PFSK-1 (cell line): ENCODE results near the gene TMOD2.

Experiments used
- FOXP2 ChIP-seq: optimal IDR thresholded peaks from 2 replicates; pipeline ENCODE3; 2011; ENCODE audit warnings: borderline replicate concordance, control low read depth, inconsistent platforms; ENCODE audit not compliant: insufficient read depth; ENCODE audit errors: extremely low read length, extremely low read depth
- POLR2AphosphoS5 ChIP-seq: IDR thresholded peaks from 2 replicates; pipeline ENCODE4 v1.6.1; 2012; ENCODE audit warnings: low read depth, mild to moderate bottlenecking, control low read depth, low read length, moderate library complexity
- SIN3A ChIP-seq: IDR thresholded peaks from 2 replicates; pipeline ENCODE4 v1.6.1; 2012; ENCODE audit warnings: mild to moderate bottlenecking, low read length, moderate library complexity, borderline replicate concordance; ENCODE audit not compliant: insufficient read depth
- TAF1 ChIP-seq: IDR thresholded peaks from 2 replicates; pipeline ENCODE4 v1.6.1; 2012; ENCODE audit warnings: low read length, control low read depth, borderline replicate concordance; ENCODE audit not compliant: insufficient read depth
- TF ChIP-seq, protein P1 (sequence below), 2 experiments: IDR thresholded peaks; 2 replicates each; pipeline versions ENCODE4 v1.6.1 to v1.8.0; 2011 to 2012; ENCODE audit warnings: low read depth in 2 of 2, low read length in 2 of 2, control low read depth in 1 of 2, inconsistent platforms in 1 of 2, mild to moderate bottlenecking in 1 of 2, moderate library complexity in 1 of 2; ENCODE audit not compliant: insufficient read depth in 1 of 2

TMOD2 gene

DNA sequence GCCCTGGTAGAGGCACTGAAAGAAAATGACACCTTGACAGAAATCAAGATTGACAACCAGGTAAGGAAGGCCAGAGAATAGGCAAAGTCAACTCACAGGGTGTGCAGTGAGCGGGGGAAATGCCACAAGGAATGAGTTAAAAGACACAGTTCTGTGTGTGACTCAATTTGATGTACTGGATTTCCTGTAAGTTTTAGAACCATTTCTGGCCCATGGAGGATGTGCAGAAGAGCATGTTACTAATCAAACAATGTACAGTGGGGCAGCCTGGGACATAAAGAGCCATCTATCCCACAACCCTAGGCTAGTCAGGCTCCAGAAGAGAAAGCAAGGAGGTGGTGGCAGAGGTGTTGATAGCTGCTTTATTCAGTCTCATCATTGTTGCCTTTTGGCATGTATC is 46.9 kb downstream of the TMOD2 start:
- TF ChIP-seq, protein P1, sequence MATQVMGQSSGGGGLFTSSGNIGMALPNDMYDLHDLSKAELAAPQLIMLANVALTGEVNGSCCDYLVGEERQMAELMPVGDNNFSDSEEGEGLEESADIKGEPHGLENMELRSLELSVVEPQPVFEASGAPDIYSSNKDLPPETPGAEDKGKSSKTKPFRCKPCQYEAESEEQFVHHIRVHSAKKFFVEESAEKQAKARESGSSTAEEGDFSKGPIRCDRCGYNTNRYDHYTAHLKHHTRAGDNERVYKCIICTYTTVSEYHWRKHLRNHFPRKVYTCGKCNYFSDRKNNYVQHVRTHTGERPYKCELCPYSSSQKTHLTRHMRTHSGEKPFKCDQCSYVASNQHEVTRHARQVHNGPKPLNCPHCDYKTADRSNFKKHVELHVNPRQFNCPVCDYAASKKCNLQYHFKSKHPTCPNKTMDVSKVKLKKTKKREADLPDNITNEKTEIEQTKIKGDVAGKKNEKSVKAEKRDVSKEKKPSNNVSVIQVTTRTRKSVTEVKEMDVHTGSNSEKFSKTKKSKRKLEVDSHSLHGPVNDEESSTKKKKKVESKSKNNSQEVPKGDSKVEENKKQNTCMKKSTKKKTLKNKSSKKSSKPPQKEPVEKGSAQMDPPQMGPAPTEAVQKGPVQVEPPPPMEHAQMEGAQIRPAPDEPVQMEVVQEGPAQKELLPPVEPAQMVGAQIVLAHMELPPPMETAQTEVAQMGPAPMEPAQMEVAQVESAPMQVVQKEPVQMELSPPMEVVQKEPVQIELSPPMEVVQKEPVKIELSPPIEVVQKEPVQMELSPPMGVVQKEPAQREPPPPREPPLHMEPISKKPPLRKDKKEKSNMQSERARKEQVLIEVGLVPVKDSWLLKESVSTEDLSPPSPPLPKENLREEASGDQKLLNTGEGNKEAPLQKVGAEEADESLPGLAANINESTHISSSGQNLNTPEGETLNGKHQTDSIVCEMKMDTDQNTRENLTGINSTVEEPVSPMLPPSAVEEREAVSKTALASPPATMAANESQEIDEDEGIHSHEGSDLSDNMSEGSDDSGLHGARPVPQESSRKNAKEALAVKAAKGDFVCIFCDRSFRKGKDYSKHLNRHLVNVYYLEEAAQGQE (IDR thresholded peaks at IDR 0.05; ENCODE audit: insufficient read depth in 1 of 2, low read depth in 2 of 2, low read length in 2 of 2) = no peak
- TF ChIP-seq TAF1 (no peak), SIN3A (no peak), FOXP2 (no peak), POLR2AphosphoS5 (no peak)

DNA sequence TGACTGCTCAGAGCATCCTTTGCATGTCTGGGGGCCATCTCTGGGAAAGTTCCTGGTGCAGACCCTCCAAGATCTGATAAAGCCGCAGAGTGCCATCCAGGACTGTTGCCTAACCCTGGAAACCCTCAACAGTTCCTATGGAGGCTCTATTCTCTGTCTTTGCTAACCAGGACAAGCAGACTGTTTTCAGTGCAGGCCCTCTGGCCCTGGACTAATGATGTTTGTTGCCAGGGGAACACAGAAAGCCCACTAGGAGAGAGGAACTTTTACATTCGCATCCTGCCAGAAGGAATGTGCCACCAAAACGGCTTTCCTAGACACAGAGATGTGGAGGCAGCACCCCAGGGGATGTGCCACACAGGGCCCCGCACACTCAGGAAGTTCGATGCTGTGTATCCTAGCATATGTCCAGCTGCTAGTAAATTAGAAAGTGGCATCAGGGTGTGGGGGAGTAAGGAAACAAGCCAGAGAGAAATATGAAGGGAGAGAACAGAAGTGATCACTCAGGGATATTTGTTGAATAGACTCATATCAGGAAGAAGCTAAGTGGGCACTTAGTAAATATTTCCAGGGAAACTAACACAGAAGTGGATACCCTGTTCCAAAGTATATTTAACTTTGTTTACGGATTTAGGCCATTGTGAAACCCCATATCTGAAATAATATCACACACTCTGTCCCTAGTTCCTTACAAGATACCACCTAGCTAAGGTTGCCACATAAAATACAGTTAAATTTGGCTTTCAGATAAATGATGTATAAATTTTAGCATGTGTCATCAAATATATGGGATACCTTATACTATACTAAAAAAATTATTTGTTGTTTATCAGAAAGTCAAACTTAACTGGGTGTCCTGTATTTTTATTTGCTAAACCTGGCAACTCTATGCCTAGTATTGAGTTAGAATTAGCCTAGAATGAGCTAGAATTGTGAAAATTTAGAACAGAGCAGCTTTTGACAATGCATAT is 48.2 kb downstream of the TMOD2 start:
- TF ChIP-seq SIN3A = no peak
- no peak for TF ChIP-seq FOXP2

DNA sequence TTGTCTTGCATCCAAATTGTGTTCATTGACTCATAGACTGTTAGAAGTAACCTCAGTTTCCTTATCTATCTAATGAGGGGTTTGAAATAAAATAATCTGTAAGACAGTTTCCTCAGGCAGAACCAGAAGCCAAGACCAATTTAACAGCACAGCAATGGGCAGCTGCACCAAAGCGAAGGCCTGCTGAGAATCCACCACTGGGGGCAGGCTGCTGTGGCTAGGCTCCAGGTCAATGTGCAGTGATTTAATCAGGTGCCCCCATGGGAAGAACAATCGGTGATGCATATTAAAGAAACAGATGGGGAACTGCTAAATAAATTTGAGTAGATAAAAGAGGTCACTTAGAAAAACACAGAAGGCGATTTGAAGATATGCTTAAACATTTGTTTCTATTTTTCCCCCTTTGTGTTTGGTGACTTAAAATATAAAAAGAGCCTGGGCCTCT is 50.0 kb downstream of the TMOD2 start:
- TF ChIP-seq, protein P1 (IDR thresholded peaks at IDR 0.05; ENCODE audit: insufficient read depth in 1 of 2, low read depth in 2 of 2, low read length in 2 of 2) = no peak
- TF ChIP-seq TAF1 (no peak), POLR2AphosphoS5 (no peak), FOXP2 (no peak), SIN3A (no peak)

DNA sequence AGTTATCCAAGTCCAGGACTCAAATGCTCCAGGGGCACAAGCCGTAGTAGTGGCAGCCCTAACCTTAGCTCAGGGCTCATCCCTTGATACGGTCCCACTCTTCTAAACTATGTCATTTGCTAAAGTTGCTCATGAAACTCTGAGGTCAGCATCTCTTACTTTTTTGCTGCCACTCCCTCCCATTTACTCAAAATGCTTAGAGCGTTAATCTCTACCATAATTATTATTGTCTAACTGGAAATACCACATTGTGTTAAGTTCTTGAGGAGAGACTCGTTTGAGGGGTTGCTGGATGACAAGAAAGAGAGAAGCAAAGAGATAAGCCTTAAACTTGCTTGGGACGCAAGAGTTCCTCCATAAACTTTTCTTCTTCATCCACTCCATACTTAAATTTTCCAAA is 51.2 kb downstream of the TMOD2 start:
- TF ChIP-seq POLR2AphosphoS5 = no peak
- TF ChIP-seq, protein P1 (IDR thresholded peaks at IDR 0.05; ENCODE audit: insufficient read depth in 1 of 2, low read depth in 2 of 2, low read length in 2 of 2) = no peak
- no peak for TF ChIP-seq SIN3A
- no peak for TF ChIP-seq TAF1

DNA sequence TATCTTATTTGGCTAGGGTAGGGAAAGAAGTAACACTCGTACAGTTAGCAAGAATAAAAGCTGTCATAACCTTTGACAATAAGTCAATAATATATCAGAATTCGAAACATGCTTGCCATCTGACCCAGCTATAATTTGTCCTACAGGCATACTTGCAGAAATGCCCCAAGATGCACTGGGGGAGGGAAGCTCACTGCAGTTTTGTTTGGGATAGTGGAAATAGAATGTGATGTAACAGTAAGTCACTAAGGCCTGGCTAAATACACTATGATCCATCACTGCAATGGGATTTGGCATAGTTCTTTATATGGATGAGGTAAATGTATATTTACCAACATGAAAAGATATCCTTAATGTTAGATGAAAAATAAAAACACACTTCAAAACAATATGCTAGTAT is 52.6 kb downstream of the TMOD2 start:
- TF ChIP-seq SIN3A = no peak
- TF ChIP-seq, protein P1 (IDR thresholded peaks at IDR 0.05; ENCODE audit: insufficient read depth in 1 of 2, low read depth in 2 of 2, low read length in 2 of 2) = no peak
- no peak for TF ChIP-seq TAF1
- TF ChIP-seq POLR2AphosphoS5 = no peak
- TF ChIP-seq FOXP2 = no peak
